Liver (tissue), 9 donors: ENCODE results near the gene WWOX. TPM values are rescaled to one million over a fixed set of nuclear protein-coding genes. Genes with fewer than 3 reads are reported as not detected.

Experiments
- DNase-seq: peaks from one replicate; pipeline ENCODE4 v3.0.0-alpha.2; 2017; ENCODE audit warnings: low spot score
- H3K27ac ChIP-seq, 2 donors: one replicate each; pipeline ENCODE4 v1.7.0; 2013; ENCODE audit warnings: inconsistent platforms in 2 of 2, low read length in 2 of 2, control low read depth in 1 of 2, low read depth in 1 of 2, mild to moderate bottlenecking in 1 of 2
- H3K27me3 ChIP-seq, 4 donors: one replicate each; pipeline versions ENCODE4 v1.6.1 to v1.7.0; 2013; ENCODE audit warnings: low read length in 3 of 4, inconsistent platforms in 1 of 4, mild to moderate bottlenecking in 1 of 4, moderate library complexity in 1 of 4; ENCODE audit not compliant: control insufficient read depth in 4 of 4, insufficient read depth in 4 of 4
- H3K36me3 ChIP-seq, 4 donors: one replicate each; pipeline versions ENCODE4 v1.6.1 to v1.7.0; 2013; ENCODE audit warnings: low read length in 3 of 4, mild to moderate bottlenecking in 3 of 4, low read depth in 1 of 4, moderate library complexity in 1 of 4; ENCODE audit not compliant: control insufficient read depth in 4 of 4, insufficient read depth in 3 of 4
- H3K4me1 ChIP-seq, 4 donors: one replicate each; pipeline versions ENCODE4 v1.6.1 to v1.7.0; 2013; ENCODE audit warnings: low read length in 3 of 4, mild to moderate bottlenecking in 3 of 4, moderate library complexity in 1 of 4; ENCODE audit not compliant: control insufficient read depth in 4 of 4, insufficient read depth in 4 of 4
- H3K4me3 ChIP-seq, 3 donors: one replicate each; pipeline versions ENCODE4 v1.6.1 to v1.7.0; 2013; ENCODE audit warnings: low read length in 3 of 3, control low read depth in 1 of 3, low read depth in 1 of 3, mild to moderate bottlenecking in 1 of 3
- H3K9ac ChIP-seq, 2 donors: one replicate each; pipeline ENCODE4 v1.7.0; 2013; ENCODE audit warnings: low read length in 2 of 2, mild to moderate bottlenecking in 2 of 2, moderate library complexity in 2 of 2, control low read depth in 1 of 2, low read depth in 1 of 2
- H3K9me3 ChIP-seq, 4 donors: one replicate each; pipeline versions ENCODE4 v1.6.1 to v1.7.0; 2013; ENCODE audit warnings: low read length in 3 of 4; ENCODE audit not compliant: control insufficient read depth in 4 of 4
- EGR1 ChIP-seq, 2 donors: IDR thresholded peaks; 2 replicates each; pipeline ENCODE4 v1.6.1; 2016 to 2018; ENCODE audit warnings: antibody characterized with exemption in 2 of 2, low read depth in 2 of 2
- FOXA1 ChIP-seq: IDR thresholded peaks from 2 replicates; pipeline ENCODE4 v1.6.1; 2016; ENCODE audit warnings: antibody characterized with exemption
- FOXA2 ChIP-seq: IDR thresholded peaks from 2 replicates; pipeline ENCODE4 v1.6.1; 2016; ENCODE audit warnings: antibody characterized with exemption
- HNF4A ChIP-seq, 2 donors: conservative IDR thresholded peaks; 2 replicates each; pipeline ENCODE4 v1.6.1; 2016; ENCODE audit warnings: antibody characterized with exemption in 2 of 2, mild to moderate bottlenecking in 2 of 2
- HNF4G ChIP-seq: IDR thresholded peaks from 2 replicates; pipeline ENCODE4 v1.6.1; 2016; ENCODE audit warnings: antibody characterized with exemption
- JUND ChIP-seq, 2 donors: IDR thresholded peaks; 2 replicates each; pipeline ENCODE4 v1.6.1; 2016; ENCODE audit warnings: antibody characterized with exemption in 2 of 2
- NR2F2 ChIP-seq: IDR thresholded peaks from 2 replicates; pipeline ENCODE4 v1.6.1; 2016; ENCODE audit warnings: antibody characterized with exemption
- RAD21 ChIP-seq, 2 donors: IDR thresholded peaks; 2 replicates each; pipeline ENCODE4 v1.6.1; 2016; ENCODE audit warnings: antibody characterized with exemption in 2 of 2, mild to moderate bottlenecking in 2 of 2
- REST ChIP-seq: IDR thresholded peaks from 2 replicates; pipeline ENCODE4 v1.6.1; 2016; ENCODE audit warnings: antibody characterized with exemption, mild to moderate bottlenecking
- RXRA ChIP-seq, 2 donors: IDR thresholded peaks; 2 replicates each; pipeline ENCODE4 v1.6.1; 2017 to 2018; ENCODE audit warnings: antibody characterized with exemption in 2 of 2, mild to moderate bottlenecking in 1 of 2
- SP1 ChIP-seq: IDR thresholded peaks from 2 replicates; pipeline ENCODE4 v1.6.1; 2018; ENCODE audit warnings: antibody characterized with exemption, mild to moderate bottlenecking
- TAF1 ChIP-seq: conservative IDR thresholded peaks from 2 replicates; pipeline ENCODE4 v1.6.1; 2016; ENCODE audit warnings: antibody characterized with exemption, mild to moderate bottlenecking
- YY1 ChIP-seq: IDR thresholded peaks from 2 replicates; pipeline ENCODE4 v1.6.1; 2016; ENCODE audit warnings: antibody characterized with exemption, mild to moderate bottlenecking
- WGBS: extraction: QIAGEN DNeasy Blood & Tissue Kit; methylation state at CpG from one replicate; pipeline ENCODE4 v1.1.7; 2013; 5-methylcytosine and 5-hydroxymethylcytosine counted together
- polyA plus RNA-seq, 2 donors: library from polyadenylated mRNA; stranded (reverse) in 1 of 2; unstranded in 1 of 2; fragments of 200-250 nt in 1 of 2; fragments of >200 nt in 1 of 2; fragmentation: Nextera tagmentation in 1 of 2; extraction: Ambion mirVana in 1 of 2; gene quantifications; one replicate each; pipeline versions ENCODE4 v1.2.1 to v1.2.3, GENCODE V29; 2013 to 2015
- total RNA-seq, 2 donors: library from RNA; depleted of rRNA; stranded (reverse); fragments of >200 nt; gene quantifications; one replicate each; pipeline ENCODE4 v1.2.3, GENCODE V29; 2014
- TF ChIP-seq, protein P1 (sequence below): IDR thresholded peaks from 2 replicates; pipeline ENCODE4 v1.6.1; 2016; ENCODE audit warnings: antibody characterized with exemption
- TF ChIP-seq, protein P2 (sequence below): IDR thresholded peaks from 2 replicates; pipeline ENCODE4 v1.6.1; 2016; ENCODE audit warnings: antibody characterized with exemption
- TF ChIP-seq, protein P3 (sequence below): fragments of 150-350 bp; IDR thresholded peaks from 2 replicates; pipeline ENCODE4 v1.5.1; 2017; ENCODE audit warnings: improper control_type of control experiment, low read depth, low read length; ENCODE audit not compliant: missing input control
- donor health status: healthy.
- donor health status: healthy.
- donor health status: healthy.
- donor health status: healthy.
- donor health status: healthy.

The WWOX gene
- total and polyA plus RNA-seq, 4 donors, result 9.8 to 46.0 (median 15.3) TPM

- Histone ChIP-seq H3K9ac (no peak overlapping the region), H3K36me3 (no peaks in the 10 kb centered on the region), H3K4me3 (no peak overlapping the region), H3K9me3 (peaks cover 1 to 12% (median 8%) of the 10 kb centered on the region in 4 donors), H3K27ac (no peak overlapping the region), H3K27me3 (no peaks in the 10 kb centered on the region), H3K4me1 (peaks cover 0 to 3% (median 0%) of the 10 kb centered on the region in 4 donors)
- TF ChIP-seq, protein P1, sequence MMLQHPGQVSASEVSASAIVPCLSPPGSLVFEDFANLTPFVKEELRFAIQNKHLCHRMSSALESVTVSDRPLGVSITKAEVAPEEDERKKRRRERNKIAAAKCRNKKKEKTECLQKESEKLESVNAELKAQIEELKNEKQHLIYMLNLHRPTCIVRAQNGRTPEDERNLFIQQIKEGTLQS, result no peak
- TF ChIP-seq SP1, result no peak
- 96% methylated on average over 13 of the region's 13 CpGs for WGBS
- DNase-seq, result no peak
These were observed 1112.1 kb downstream of the WWOX start for GRCh38 chr16:79211586-79211985.

DNA sequence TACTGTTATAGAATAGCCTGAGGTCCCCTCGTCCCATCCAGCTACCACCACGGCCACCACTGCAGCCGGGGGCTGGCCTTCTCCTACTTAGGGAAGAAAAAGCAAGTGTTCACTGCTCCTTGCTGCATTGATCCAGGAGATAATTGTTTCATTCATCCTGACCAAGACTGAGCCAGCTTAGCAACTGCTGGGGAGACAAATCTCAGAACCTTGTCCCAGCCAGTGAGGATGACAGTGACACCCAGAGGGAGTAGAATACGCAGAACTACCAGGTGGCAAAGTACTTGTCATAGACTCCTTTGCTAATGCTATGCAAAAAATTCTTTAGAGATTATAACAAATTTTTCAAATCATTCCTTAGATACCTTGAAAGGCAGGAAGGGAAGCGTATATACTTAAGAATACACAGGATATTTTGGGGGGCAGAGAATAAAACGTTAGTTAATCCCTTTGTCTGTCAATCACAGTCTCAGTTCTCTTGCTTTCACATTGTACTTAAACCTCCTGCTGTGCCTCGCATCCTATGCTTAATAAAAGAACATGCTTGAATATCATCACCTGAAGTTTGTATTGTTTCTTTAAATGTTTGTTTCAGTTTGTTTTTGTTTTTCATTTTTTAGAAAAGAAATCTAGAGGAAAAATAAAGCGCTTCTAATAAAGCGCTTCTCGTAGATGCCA lies 1112.8 kb downstream of the WWOX start:
- Histone ChIP-seq H3K9me3 (peaks cover 1 to 12% (median 8%) of the 10 kb centered on the region in 4 donors), H3K9ac (no peak overlapping the region), H3K4me1 (peaks cover 0 to 3% (median 0%) of the 10 kb centered on the region in 4 donors), H3K27me3 (no peaks in the 10 kb centered on the region), H3K36me3 (no peaks in the 10 kb centered on the region), H3K4me3 (no peak overlapping the region), H3K27ac (no peak overlapping the region)
- TF ChIP-seq FOXA2 (no peak), YY1 (no peak), JUND (IDR thresholded peaks at IDR 0.05) (no peak), HNF4A (conservative IDR thresholded peaks at IDR 0.05) (no peak), SP1 (no peak), EGR1 (IDR thresholded peaks at IDR 0.05; ENCODE audit: low read depth in 2 of 2) (no peak), REST (no peak), HNF4G (no peak), RAD21 (IDR thresholded peaks at IDR 0.05) (no peak), NR2F2 (no peak), TAF1 (no peak), RXRA (IDR thresholded peaks at IDR 0.05) (no peak), FOXA1 (no peak)
- TF ChIP-seq, protein P2, sequence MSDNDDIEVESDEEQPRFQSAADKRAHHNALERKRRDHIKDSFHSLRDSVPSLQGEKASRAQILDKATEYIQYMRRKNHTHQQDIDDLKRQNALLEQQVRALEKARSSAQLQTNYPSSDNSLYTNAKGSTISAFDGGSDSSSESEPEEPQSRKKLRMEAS, result no peak
- TF ChIP-seq, protein P3, sequence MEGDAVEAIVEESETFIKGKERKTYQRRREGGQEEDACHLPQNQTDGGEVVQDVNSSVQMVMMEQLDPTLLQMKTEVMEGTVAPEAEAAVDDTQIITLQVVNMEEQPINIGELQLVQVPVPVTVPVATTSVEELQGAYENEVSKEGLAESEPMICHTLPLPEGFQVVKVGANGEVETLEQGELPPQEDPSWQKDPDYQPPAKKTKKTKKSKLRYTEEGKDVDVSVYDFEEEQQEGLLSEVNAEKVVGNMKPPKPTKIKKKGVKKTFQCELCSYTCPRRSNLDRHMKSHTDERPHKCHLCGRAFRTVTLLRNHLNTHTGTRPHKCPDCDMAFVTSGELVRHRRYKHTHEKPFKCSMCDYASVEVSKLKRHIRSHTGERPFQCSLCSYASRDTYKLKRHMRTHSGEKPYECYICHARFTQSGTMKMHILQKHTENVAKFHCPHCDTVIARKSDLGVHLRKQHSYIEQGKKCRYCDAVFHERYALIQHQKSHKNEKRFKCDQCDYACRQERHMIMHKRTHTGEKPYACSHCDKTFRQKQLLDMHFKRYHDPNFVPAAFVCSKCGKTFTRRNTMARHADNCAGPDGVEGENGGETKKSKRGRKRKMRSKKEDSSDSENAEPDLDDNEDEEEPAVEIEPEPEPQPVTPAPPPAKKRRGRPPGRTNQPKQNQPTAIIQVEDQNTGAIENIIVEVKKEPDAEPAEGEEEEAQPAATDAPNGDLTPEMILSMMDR, result no peak
- 95% methylated on average over 10 of the region's 10 CpGs for WGBS
- no peak for DNase-seq
